Measurements from ENCODE around the gene AMFR. TPM values are rescaled to one million over a fixed set of nuclear protein-coding genes. Genes with fewer than 3 reads are reported as not detected.

Gene AMFR
- total and polyA plus RNA-seq, 2 of the 13 experiments (the other 11 are each of a cell fraction or from before 2014, with no cell fraction given), result 52.9 to 108 TPM

- no peak for FAIRE-seq
- in situ Hi-C loops (cut with HindIII; ENCODE audit: extremely low pct_ligation_motif_present, low pct_unique_long_range_greater_than_20kb), result no loop called here
- Histone ChIP-seq H3K27ac (ENCODE audit: extremely low read length, insufficient read depth, low read length) (no peak overlapping the region), H3K4me2 (ENCODE audit: low read depth, low read length) (no peak overlapping the region), H3K4me3 (replicated peaks in 1 of 3; ENCODE audit: insufficient read depth in 1 of 3, low read depth in 2 of 3, low read length in 3 of 3) (no peak overlapping the region), H2AFZ (ENCODE audit: low read length) (no peak overlapping the region), H3K27me3 (ENCODE audit: control insufficient read depth in 1 of 2, insufficient read depth in 2 of 2, low read length in 2 of 2) (peaks cover 13 to 78% of the 10 kb centered on the region in 2 experiments; a peak in 3 of 5 replicates), H3K79me2 (ENCODE audit: insufficient read depth, low read length) (no peaks in the 10 kb centered on the region), H3K4me1 (ENCODE audit: insufficient read depth, low read length) (peaks cover 3% of the 10 kb centered on the region), H3K36me3 (replicated peaks in 1 of 2; ENCODE audit: control insufficient read depth in 1 of 2, insufficient read depth in 2 of 2, low read length in 2 of 2) (no peaks in the 10 kb centered on the region), H4K20me1 (ENCODE audit: insufficient read depth, low read length) (no peaks in the 10 kb centered on the region), H3K9ac (ENCODE audit: insufficient read depth, low read depth, low read length) (no peak overlapping the region), H3K9me3 (ENCODE audit: low read length) (no peaks in the 10 kb centered on the region)
- ChIA-PET CTCF (ENCODE audit: low intra/inter-chr PET ratio, low total read pairs) (no interaction called here), POLR2A (no interaction called here)
- intact Hi-C loops (cut with micrococcal nuclease; ENCODE audit: unreplicated experiment), result no loop called here
- WGBS (ENCODE audit: low lambda C conversion rate), result 41% methylated on average over 7 of the region's 17 CpGs
- DNase-seq (ENCODE audit: low spot score), result no peak
- ATAC-seq, result no peak
- BruUV-seq (replicated peaks), result no TSS peak
- TF ChIP-seq CENPT (CRISPR knock-in tag; IDR thresholded peaks at IDR 0.05; ENCODE audit: low read depth) (no peak), BHLHE40 (IDR thresholded peaks at IDR 0.05; ENCODE audit: low read length) (no peak), NFAT5 (CRISPR knock-in tag; IDR thresholded peaks at IDR 0.05) (no peak), ZBTB38 (CRISPR knock-in tag; IDR thresholded peaks at IDR 0.05) (no peak), MAZ (IDR thresholded peaks at IDR 0.05; ENCODE audit: borderline replicate concordance, low read depth, low read length) (no peak), MAZ (CRISPR knock-in tag; IDR thresholded peaks at IDR 0.05; ENCODE audit: low read depth) (no peak), FOXO1 (CRISPR knock-in tag; IDR thresholded peaks at IDR 0.05) (no peak), MAFF (IDR thresholded peaks at IDR 0.05; ENCODE audit: low read depth, low read length) (no peak), KMT2A (CRISPR knock-in tag; IDR thresholded peaks at IDR 0.05) (no peak), ZNF317 (CRISPR knock-in tag; IDR thresholded peaks at IDR 0.05) (no peak), ZNF17 (CRISPR knock-in tag; IDR thresholded peaks at IDR 0.05) (no peak), CEBPB (IDR thresholded peaks at IDR 0.05; ENCODE audit: borderline replicate concordance, low read depth, low read length) (no peak), ZNF282 (IDR thresholded peaks at IDR 0.05; ENCODE audit: partially characterized antibody) (no peak), ATM (IDR thresholded peaks at IDR 0.05; ENCODE audit: borderline replicate concordance) (no peak)
- TF ChIP-seq, protein P1, sequence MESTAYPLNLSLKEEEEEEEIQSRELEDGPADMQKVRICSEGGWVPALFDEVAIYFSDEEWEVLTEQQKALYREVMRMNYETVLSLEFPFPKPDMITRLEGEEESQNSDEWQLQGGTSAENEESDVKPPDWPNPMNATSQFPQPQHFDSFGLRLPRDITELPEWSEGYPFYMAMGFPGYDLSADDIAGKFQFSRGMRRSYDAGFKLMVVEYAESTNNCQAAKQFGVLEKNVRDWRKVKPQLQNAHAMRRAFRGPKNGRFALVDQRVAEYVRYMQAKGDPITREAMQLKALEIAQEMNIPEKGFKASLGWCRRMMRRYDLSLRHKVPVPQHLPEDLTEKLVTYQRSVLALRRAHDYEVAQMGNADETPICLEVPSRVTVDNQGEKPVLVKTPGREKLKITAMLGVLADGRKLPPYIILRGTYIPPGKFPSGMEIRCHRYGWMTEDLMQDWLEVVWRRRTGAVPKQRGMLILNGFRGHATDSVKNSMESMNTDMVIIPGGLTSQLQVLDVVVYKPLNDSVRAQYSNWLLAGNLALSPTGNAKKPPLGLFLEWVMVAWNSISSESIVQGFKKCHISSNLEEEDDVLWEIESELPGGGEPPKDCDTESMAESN (CRISPR knock-in tag; conservative IDR thresholded peaks at IDR 0.05), result no peak
- TF ChIP-seq, protein P2, sequence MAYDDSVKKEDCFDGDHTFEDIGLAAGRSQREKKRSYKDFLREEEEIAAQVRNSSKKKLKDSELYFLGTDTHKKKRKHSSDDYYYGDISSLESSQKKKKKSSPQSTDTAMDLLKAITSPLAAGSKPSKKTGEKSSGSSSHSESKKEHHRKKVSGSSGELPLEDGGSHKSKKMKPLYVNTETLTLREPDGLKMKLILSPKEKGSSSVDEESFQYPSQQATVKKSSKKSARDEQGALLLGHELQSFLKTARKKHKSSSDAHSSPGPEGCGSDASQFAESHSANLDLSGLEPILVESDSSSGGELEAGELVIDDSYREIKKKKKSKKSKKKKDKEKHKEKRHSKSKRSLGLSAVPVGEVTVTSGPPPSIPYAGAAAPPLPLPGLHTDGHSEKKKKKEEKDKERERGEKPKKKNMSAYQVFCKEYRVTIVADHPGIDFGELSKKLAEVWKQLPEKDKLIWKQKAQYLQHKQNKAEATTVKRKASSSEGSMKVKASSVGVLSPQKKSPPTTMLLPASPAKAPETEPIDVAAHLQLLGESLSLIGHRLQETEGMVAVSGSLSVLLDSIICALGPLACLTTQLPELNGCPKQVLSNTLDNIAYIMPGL (CRISPR knock-in tag; IDR thresholded peaks at IDR 0.05; ENCODE audit: borderline replicate concordance in 1 of 2, low read depth in 1 of 2), result no peak
These were observed 85.7 kb downstream of the AMFR start for GRCh38 chr16:56339431-56340195.
